IPS-20b (cell line): ENCODE data around the gene EOLA2.
"Not testable (repeated sequence)": the region's sequence is repeated elsewhere in the genome, so short reads cannot be mapped to it uniquely, and the experiment has no call there.

Source experiments
- H3K27ac ChIP-seq: one replicate; pipeline ENCODE4 v1.5.1; 2013; ENCODE audit warnings: low read length
- H3K27me3 ChIP-seq: 2 replicates; pipeline ENCODE4 v1.6.1; 2013; ENCODE audit warnings: mild to moderate bottlenecking, low read length, inconsistent platforms; ENCODE audit not compliant: insufficient read depth
- H3K36me3 ChIP-seq: 2 replicates; pipeline ENCODE4 v1.6.1; 2013; ENCODE audit warnings: low read depth, mild to moderate bottlenecking, inconsistent platforms, low read length, moderate library complexity; ENCODE audit not compliant: insufficient read depth
- H3K4me1 ChIP-seq: 2 replicates; pipeline ENCODE4 v1.6.1; 2013; ENCODE audit warnings: mild to moderate bottlenecking, control low read depth, inconsistent platforms, low read length, moderate library complexity; ENCODE audit not compliant: insufficient read depth
- H3K4me3 ChIP-seq: 2 replicates; pipeline ENCODE4 v1.5.1; 2013; ENCODE audit warnings: mild to moderate bottlenecking, low read length, inconsistent platforms
- H3K9ac ChIP-seq: 2 replicates; pipeline ENCODE4 v1.6.1; 2013; ENCODE audit warnings: low read depth, mild to moderate bottlenecking, inconsistent platforms, low read length, moderate library complexity
- H3K9me3 ChIP-seq: 2 replicates; pipeline ENCODE4 v1.6.1; 2013; ENCODE audit warnings: mild to moderate bottlenecking, low read depth, low read length, inconsistent platforms; ENCODE audit not compliant: insufficient read depth

The EOLA2 gene

DNA sequence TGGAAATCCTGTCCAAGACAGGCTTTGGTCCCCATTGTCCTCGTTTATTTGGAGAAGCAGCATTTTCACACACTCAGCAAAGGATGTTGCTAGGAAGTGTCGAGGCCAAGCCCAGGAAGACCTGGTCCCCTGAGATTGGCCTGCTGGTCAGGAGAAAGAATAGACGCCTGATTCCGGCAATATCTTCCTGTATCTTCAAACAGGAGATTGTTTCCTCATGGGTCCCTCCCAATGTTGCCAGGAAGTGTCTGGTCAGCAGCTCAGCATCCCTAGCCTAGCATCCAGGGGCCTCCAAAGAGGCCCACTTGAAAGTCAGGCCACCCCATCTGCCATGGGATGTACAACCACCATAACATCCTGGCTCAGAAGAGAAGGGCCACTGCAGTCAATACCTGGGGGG lies 6.9 kb downstream of the EOLA2 start:
- H3K4me3 ChIP-seq, H3K9ac ChIP-seq, H3K4me1 ChIP-seq, H3K27me3 ChIP-seq, H3K36me3 ChIP-seq, H3K9me3 ChIP-seq, H3K27ac ChIP-seq: not testable (repeated sequence)

DNA sequence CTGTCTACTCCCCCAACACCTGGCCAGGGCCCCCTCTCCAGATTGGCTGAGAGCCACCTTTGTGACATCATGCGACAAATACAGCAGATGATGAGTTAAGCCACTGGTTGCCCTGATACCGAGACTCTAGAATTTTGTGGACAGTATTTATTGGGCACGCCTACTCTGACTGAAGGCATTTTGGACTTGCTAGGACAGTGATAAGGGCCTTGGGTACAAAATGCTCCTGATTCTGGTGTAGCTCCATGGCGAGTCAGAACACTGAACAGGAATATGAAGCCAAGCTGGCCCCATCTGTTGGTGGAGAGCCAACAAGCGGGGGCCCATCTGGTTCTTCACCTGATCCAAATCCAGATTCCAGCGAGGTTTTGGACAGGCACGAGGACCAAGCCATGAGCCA lies 8.9 kb downstream of the EOLA2 start, which contains the start of gene HSFX4:
Gene HSFX4, plus strand, starts transcription at position 174 of the 400 bp plus-strand sequence. Its CDS starts 72 bp downstream, at position 246.
- not testable (repeated sequence) for H3K27me3 ChIP-seq, H3K4me1 ChIP-seq, H3K9me3 ChIP-seq, H3K27ac ChIP-seq, H3K36me3 ChIP-seq, H3K9ac ChIP-seq, H3K4me3 ChIP-seq

DNA sequence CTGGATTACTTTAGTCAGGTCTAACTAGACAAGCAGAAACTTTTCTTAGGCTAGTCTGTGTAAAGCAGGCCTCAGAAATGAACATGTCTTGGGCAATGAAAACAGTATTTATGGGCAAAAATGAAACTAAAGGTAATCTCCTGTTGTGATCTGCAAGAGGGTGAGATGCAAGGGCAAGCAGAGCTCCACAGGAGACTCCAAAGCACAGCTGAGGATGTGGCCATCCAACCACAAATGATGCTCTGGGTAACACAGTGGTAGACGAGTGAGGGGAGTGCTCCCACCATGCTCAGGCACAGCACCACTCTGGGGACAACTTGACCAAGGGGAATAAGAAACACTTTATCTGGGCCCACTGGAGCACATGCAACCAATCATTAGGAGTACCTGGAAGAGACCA lies 9.7 kb downstream of the EOLA2 start:
- H3K4me1 ChIP-seq, H3K36me3 ChIP-seq, H3K4me3 ChIP-seq, H3K9ac ChIP-seq, H3K9me3 ChIP-seq, H3K27ac ChIP-seq, H3K27me3 ChIP-seq: not testable (repeated sequence)

DNA sequence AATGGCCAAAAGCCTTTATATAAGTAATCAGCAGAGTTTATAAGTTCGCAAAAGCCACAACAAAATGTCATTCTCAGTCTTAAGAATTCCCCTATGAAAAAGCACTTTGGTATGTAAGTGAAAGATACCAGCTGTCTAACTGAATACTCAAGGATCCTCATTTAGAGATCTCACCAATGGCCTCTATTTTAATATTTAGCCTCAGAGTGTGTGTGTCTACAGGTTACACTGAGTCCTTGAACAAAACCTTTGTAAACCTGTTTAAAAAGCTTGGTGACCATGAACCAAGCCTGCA lies 10.4 kb downstream of the EOLA2 start:
- H3K9ac ChIP-seq, H3K4me3 ChIP-seq, H3K4me1 ChIP-seq, H3K9me3 ChIP-seq, H3K27me3 ChIP-seq, H3K36me3 ChIP-seq, H3K27ac ChIP-seq: not testable (repeated sequence)

DNA sequence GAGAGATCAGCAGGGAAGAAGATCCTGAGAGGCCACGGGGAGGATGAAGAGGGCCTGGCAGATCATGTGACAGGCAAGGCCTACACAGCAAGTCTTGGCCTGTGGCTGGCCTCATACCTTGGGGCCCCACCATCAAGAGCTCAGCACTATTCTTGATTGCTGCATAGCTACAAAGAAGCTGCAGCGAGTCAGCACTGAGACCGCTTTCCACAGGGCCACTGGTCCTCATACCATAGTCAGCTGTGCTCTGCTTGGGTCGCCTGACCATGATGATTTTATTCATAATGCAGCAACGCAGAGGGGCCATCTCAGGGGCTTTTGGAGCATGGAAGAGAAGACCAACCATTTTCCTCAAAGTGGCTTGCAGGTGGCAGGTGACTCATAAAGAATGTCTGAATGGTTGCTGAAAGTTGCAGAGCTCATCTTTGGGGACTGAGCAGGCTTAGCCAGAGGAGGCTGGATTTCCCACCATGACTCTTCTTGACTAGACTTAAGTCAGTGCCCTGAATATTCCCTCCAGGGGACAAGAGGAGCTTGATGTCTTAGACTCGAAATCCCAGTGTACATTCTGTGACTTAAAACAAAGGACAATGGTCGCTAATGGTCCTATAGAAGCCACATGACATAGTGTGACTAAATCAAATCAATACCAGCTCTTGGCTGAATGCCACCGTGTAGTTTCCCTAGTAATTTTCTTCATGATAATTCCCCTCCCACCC lies 10.9 kb downstream of the EOLA2 start:
- H3K27me3 ChIP-seq, H3K9ac ChIP-seq, H3K36me3 ChIP-seq, H3K4me1 ChIP-seq, H3K27ac ChIP-seq, H3K4me3 ChIP-seq, H3K9me3 ChIP-seq: not testable (repeated sequence)

DNA sequence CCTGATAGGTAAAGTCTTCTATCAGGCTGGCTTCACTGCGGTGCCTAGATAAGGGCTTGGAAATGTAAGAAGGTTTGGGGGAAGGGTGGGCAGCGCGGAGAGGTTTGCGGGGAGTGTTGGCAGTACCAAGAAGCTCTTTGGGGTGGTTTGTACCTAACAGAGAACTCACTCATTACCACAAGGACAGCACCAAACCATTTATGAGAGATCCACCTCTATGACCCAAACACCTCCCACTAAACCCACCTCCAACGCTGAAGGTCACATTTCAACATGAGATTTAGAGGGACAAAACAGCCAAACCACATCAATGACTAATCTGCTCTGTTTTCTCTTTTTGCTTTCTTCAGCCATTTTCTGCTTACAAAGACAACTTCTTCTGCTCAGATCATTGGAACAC lies 13.9 kb downstream of the EOLA2 start:
- not testable (repeated sequence) for H3K9ac ChIP-seq, H3K36me3 ChIP-seq, H3K4me3 ChIP-seq, H3K9me3 ChIP-seq, H3K27ac ChIP-seq, H3K27me3 ChIP-seq, H3K4me1 ChIP-seq

DNA sequence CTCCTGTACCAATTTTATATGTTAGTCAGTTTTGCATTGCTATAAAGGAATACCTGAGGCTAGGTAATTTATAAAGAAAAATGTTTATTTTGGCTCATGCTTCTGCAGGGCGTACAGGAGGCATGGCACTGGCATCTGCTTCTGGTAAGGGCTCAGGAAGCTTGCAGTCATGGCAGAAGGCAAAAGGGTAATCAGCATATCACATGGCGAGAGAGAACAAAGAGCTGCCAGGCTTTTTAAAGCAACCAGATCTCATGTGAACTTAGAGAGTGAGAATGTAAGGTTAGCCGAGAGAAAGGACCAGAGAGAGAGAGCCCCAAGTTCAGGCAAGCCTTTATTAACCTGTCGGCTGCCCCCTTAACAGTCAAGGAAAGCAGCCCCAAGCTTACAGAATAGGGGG lies 14.5 kb downstream of the EOLA2 start:
- not testable (repeated sequence) for H3K9me3 ChIP-seq, H3K9ac ChIP-seq, H3K4me3 ChIP-seq, H3K27ac ChIP-seq, H3K36me3 ChIP-seq, H3K4me1 ChIP-seq, H3K27me3 ChIP-seq

DNA sequence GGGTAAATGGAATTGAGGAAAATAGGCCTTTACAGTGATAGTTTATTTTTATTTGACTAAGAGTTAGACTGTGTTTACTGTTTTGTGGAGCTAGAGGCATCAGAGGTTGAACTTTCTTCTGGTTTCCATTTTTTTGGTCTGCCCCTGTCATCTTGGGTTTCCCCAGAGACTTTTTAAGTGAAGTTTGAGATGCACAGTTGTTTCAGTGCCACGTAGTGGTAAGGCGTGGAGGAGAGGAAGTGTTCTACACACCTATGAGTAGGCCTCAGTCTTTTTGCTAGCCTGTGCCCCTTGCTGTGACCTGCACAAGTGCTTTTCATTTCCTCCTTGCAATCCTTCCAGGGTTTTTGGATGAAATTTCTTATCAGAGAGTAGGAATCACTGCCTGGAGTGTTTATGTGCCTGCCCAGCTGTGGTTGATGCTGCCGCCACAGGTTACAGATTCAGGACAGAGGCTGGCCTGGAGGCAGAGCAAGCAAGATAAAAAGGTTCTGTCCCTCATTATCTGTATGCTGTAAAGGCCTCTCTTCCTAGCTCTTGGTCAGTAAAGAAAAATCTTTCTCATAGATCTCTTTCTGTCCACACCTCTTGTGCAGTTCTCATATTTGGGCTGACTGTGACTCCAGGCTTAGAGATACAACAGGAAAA lies 21.4 kb downstream of the EOLA2 start:
- H3K9me3 ChIP-seq: no peaks in the 10 kb centered on the region
- no peaks in the 10 kb centered on the region for H3K27me3 ChIP-seq
- H3K9ac ChIP-seq: no peak overlapping the region
- no peaks in the 10 kb centered on the region for H3K36me3 ChIP-seq
- no peaks in the 10 kb centered on the region for H3K4me1 ChIP-seq
- H3K4me3 ChIP-seq: no peak overlapping the region
- H3K27ac ChIP-seq: no peak overlapping the region

DNA sequence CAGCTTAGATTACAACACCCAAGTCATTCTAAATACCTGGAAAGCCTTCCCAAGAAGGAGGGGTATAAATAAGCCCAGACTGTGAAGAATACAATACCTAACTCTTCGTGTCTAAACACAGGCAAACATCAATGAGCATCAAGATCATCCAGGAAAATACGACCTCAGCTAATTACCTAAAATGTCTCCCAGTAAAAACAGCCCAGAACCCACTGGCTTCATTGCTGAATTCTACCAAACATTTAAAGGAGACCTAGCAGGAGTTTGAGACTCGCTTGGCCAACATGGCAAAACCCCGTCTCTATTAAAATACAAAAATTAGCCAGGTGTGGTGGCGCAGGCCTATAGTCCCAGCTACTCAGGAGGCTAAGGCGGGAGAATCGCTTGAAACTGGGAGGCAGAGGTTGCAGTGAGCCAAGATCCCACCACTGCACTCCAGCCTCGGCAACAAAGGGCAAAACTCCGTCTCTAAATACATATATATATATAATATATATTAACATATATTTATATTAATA lies 28.1 kb downstream of the EOLA2 start:
- H3K4me3 ChIP-seq: no peak overlapping the region
- H3K9ac ChIP-seq: no peak overlapping the region
- H3K36me3 ChIP-seq: no peaks in the 10 kb centered on the region
- no peaks in the 10 kb centered on the region for H3K4me1 ChIP-seq
- H3K27ac ChIP-seq: no peak overlapping the region
- H3K9me3 ChIP-seq: no peaks in the 10 kb centered on the region
- H3K27me3 ChIP-seq: no peaks in the 10 kb centered on the region

DNA sequence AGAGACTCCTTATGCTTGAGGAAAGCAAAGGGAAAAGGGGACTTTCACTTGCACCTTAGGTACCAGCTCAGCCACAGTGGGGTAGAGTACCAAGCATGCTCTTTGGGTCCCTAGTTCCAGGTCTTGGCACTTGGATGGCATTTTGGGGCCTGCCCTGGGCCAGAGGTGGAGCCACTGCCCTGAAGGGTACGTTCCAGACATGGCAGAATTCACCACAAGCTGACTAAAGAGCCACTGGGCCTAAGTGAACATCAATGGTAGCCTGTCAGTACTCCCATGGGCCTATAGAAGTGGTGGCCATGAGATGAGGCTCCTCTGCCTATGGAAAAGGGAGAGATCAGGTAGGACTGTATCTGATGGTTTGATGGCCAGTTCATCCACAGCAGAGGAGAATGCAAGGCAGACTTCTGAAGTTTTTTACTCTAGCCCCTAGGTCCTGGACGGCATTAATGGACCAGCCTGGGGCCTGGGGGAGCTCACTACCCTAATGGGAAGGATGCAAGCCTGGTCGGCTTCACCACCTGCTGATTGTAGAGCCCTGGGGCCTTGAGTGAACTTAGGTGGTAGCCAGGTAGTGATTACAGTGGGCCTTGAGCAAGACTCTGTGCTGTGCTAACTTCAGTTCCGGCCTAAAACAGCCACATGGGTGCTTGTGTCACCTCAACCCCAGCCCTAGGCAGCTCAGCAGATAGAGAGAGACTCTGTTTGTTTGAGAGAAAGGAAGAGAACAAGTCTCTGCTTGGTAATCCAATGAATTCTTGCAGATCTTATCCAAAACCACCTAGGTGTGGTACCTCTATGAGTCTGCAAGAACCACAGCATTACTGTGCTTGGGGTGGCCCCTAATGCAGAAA lies 28.7 kb downstream of the EOLA2 start:
- Histone ChIP-seq H3K4me3 (no peak overlapping the region), H3K9ac (no peak overlapping the region), H3K4me1 (no peaks in the 10 kb centered on the region; the same call in 1 of the 2 replicates), H3K9me3 (no peaks in the 10 kb centered on the region), H3K27ac (no peak overlapping the region), H3K36me3 (no peaks in the 10 kb centered on the region), H3K27me3 (no peaks in the 10 kb centered on the region)

DNA sequence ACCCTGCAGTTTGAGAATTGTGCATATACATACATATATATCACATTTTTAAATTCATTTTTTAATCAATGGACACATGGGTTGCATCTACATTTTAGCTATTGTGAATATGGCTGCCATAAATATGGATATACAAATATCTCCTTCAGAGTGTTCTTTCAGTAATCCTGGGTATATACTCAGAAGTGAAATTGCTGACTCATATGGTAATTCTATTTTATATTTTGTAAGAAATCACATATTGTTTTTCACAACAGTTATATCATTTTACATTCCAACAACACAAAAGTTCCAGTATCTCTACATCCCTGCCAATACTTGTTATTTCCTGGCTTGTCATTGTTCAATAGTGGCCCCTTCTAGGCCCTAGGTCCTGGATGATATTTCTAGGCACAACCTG lies 29.6 kb downstream of the EOLA2 start:
- Histone ChIP-seq H3K9me3 (no peaks in the 10 kb centered on the region), H3K27me3 (no peaks in the 10 kb centered on the region), H3K4me3 (no peak overlapping the region), H3K36me3 (no peaks in the 10 kb centered on the region), H3K9ac (no peak overlapping the region), H3K4me1 (no peaks in the 10 kb centered on the region; the same call in none of the 2 replicates), H3K27ac (no peak overlapping the region)

DNA sequence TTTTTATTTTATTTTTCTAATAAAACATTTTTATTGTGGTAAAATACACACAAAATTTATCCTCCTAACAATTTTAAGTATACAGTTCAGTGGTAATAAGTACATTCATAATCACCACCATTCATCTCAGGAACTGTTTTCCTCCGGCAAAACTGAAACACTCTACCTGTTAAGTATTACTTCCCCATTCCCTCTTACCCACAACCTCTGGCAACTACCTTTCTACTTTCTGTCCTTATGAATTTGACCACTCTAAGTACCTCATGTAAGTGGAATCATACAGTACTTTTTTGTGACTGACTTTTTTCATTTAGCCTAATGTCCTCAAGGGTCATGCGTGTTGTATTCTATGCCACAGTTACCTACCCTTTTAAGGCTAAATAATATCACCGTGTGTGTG lies 30.0 kb downstream of the EOLA2 start:
- Histone ChIP-seq H3K9me3 (no peaks in the 10 kb centered on the region), H3K36me3 (no peaks in the 10 kb centered on the region), H3K4me1 (no peaks in the 10 kb centered on the region; the same call in none of the 2 replicates), H3K27ac (no peak overlapping the region), H3K27me3 (no peaks in the 10 kb centered on the region), H3K4me3 (no peak overlapping the region), H3K9ac (no peak overlapping the region)
